Tibial artery (tissue), 4 donors: Measurements from ENCODE around the gene ACSS1.

Experiments used
- DNase-seq, 2 donors: peaks; one replicate each; pipeline ENCODE4 v3.0.0-alpha.2; 2019
- H3K27ac ChIP-seq, 2 donors: fragments of 200-600 bp; sonication (generic) in 1 of 2; 1 replicate in 1 of 2; 2 replicates in 1 of 2; pipeline ENCODE4 v1.5.1; 2018 to 2019; ENCODE audit warnings: mild to moderate bottlenecking in 1 of 2
- H3K27me3 ChIP-seq, 2 donors: fragments of 200-600 bp; sonication (generic) in 1 of 2; one replicate each; pipeline versions ENCODE4 v1.5.1 to v1.6.0; 2016 to 2019
- H3K36me3 ChIP-seq, 3 donors: fragments of 200-600 bp; sonication (generic) in 2 of 3; one replicate each; pipeline ENCODE4 v1.5.1; 2016 to 2019; ENCODE audit warnings: mild to moderate bottlenecking in 2 of 3
- H3K4me1 ChIP-seq, 4 donors: fragments of 200-600 bp; sonication (generic) in 2 of 4; 1 replicate in 3 of 4; 2 replicates in 1 of 4; pipeline ENCODE4 v1.5.1; 2016 to 2019
- H3K4me3 ChIP-seq, 2 donors: fragments of 200-600 bp; sonication (generic) in 1 of 2; 1 replicate in 1 of 2; 2 replicates in 1 of 2; pipeline ENCODE4 v1.5.1; 2018 to 2019; ENCODE audit warnings: mild to moderate bottlenecking in 2 of 2
- H3K9me3 ChIP-seq, 3 donors: fragments of 200-600 bp; sonication (generic) in 1 of 3; one replicate each; pipeline ENCODE4 v1.5.1; 2016 to 2019
- CTCF ChIP-seq, 2 experiments: fragments of 200-600 bp in 1 of 2; fragments of 450-650 bp in 1 of 2; IDR thresholded peaks; one replicate each; pipeline ENCODE4 v1.5.1; 2017 to 2019; ENCODE audit warnings: antibody characterized with exemption in 2 of 2, mild to moderate bottlenecking in 1 of 2, moderate library complexity in 1 of 2
- intact Hi-C: fragments of 100-400 bp; cut with DNase I; formaldehyde crosslinking; loops from one replicate; pipeline ENCODE4 v1.15.0; 2023; ENCODE audit warnings: low total_unique reads

Gene ACSS1

DNA sequence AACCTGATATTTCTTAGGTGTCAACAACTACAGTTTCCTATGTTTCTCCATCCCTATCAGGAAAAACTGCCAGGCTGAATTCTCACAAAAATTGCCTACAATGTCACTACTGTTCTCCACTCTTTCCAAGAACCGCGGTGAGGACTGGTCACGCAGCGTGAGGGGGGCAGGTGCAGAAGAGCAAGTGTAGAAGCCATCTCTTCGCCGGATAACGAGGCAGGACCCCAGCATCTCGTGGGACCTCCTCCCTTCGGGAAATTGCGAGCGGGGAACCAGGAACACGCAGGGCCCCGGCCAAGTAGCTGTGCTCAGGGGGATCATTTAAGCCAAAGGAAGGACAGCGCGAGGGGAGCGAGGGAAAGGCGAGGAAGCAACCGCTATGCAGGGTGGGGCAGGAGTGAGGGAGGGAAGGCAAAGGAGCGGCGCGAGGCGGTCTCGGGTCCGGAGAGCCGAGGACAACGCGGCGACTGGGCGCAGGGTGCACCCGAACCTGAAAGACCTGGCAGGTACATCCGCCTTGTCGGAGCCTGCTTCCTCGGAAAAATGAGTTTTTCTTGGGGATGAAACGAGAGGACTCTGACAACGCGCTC is 65.9 kb downstream of the ACSS1 start:
- DNase-seq, result peak in 1 of 2 donors; percentile 73
- no peak for TF ChIP-seq CTCF (IDR thresholded peaks at IDR 0.05)
- Histone ChIP-seq H3K4me1 (peaks cover 0 to 33% (median 23%) of the 10 kb centered on the region in 4 donors), H3K27ac (peak overlapping the region; percentile 92 to 94), H3K27me3 (no peaks in the 10 kb centered on the region), H3K9me3 (no peaks in the 10 kb centered on the region), H3K4me3 (peak overlapping the region; percentile 66 to 80), H3K36me3 (no peaks in the 10 kb centered on the region)
- intact Hi-C loops, result loop anchor here (5.0 to 10.0 kb wide), 2 partner anchors 263 to 415 kb away; partner anchors contain the start of gene GINS1

GRCh38 chr20:24990810-24991252 is 67.1 kb downstream of the ACSS1 start:
- Histone ChIP-seq H3K9me3 (no peaks in the 10 kb centered on the region), H3K27me3 (no peaks in the 10 kb centered on the region), H3K36me3 (peaks cover 0 to 2% (median 0%) of the 10 kb centered on the region in 3 donors), H3K27ac (no peak overlapping the region), H3K4me1 (peaks cover 0 to 33% (median 23%) of the 10 kb centered on the region in 4 donors), H3K4me3 (no peak overlapping the region)
- no peak for TF ChIP-seq CTCF (IDR thresholded peaks at IDR 0.05)
- intact Hi-C loops, result loop anchor here (5.0 to 10.0 kb wide), 2 partner anchors 264 to 416 kb away; partner anchors contain the start of gene GINS1
- DNase-seq, result no peak

- H3K4me1 ChIP-seq, result peaks cover 0 to 22% (median 15%) of the 10 kb centered on the region in 4 donors
- no peak overlapping the region for H3K27ac ChIP-seq
- DNase-seq, result no peak
- no peak overlapping the region for H3K4me3 ChIP-seq
- H3K9me3 ChIP-seq, result no peaks in the 10 kb centered on the region
- peaks cover 0 to 4% (median 0%) of the 10 kb centered on the region in 3 donors for H3K36me3 ChIP-seq
- no peak for TF ChIP-seq CTCF (IDR thresholded peaks at IDR 0.05)
- intact Hi-C loops, result no loop called here
- H3K27me3 ChIP-seq, result no peaks in the 10 kb centered on the region
These were observed 68.8 kb downstream of the ACSS1 start for GRCh38 chr20:24989162-24989561.

DNA sequence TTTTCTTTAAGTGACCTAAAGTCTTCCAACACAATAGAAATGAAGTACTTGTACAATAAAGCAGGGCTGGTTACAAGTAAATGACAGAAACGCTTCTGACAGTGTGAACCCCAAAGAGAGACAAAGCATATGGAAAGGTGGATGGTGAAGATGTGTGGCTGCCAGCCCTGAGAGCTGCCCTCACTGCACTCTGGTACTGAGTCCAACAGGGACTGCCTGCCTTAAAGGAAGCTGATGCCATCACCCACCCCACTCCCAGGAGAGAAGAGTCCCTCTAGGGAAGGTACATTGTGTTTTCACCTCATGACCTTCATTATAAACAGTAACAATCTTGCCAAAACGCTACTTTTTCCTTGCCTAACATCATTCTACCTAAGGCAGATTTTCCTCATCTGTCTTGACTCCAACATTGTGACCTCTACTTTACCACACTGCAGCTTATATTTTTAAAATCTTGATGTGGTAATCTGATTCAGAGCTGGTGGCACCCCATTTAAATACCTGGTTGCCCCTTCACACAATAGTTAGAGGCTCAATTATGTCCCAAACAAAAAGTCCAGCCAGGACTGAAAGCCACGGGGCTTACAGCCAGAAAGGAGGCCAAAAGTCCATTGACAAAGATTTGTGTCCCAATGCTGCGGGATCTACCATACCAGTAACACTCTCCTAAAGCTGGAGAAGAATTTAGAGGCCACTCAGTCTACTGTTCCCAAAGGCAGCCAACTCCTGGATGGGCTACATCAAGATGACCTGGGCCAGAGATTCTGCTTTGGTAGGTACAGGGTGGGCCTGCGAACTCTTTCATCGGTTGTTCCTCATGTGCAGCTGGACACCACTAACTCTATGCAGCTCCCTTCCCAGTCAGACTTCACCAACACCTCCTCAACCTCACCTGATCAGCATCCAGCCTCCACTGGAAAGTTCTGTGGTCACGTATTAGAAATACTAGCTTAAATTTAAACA is 69.8 kb downstream of the ACSS1 start:
- Histone ChIP-seq H3K4me3 (no peak overlapping the region), H3K27me3 (no peaks in the 10 kb centered on the region), H3K27ac (no peak overlapping the region), H3K9me3 (no peaks in the 10 kb centered on the region), H3K36me3 (peaks cover 4 to 9% (median 8%) of the 10 kb centered on the region in 3 donors), H3K4me1 (peaks cover 0 to 14% (median 10%) of the 10 kb centered on the region in 4 donors)
- no peak for TF ChIP-seq CTCF (IDR thresholded peaks at IDR 0.05)
- no peak for DNase-seq
- intact Hi-C loops, result no loop called here

GRCh38 chr20:24987244-24987643 is 70.7 kb downstream of the ACSS1 start:
- Histone ChIP-seq H3K4me3 (no peak overlapping the region), H3K9me3 (no peaks in the 10 kb centered on the region), H3K4me1 (peaks cover 0 to 13% (median 10%) of the 10 kb centered on the region in 4 donors), H3K27ac (no peak overlapping the region), H3K27me3 (no peaks in the 10 kb centered on the region), H3K36me3 (peaks cover 8 to 14% (median 14%) of the 10 kb centered on the region in 3 donors)
- intact Hi-C loops, result no loop called here
- no peak for TF ChIP-seq CTCF (IDR thresholded peaks at IDR 0.05)
- no peak for DNase-seq
